Measurements from ENCODE around the gene PGAP6. TPM values are rescaled to one million over a fixed set of nuclear protein-coding genes. Genes with fewer than 3 reads are reported as not detected.

Gene PGAP6
- total and polyA plus RNA-seq, 2 of the 13 experiments (the other 11 are each of a cell fraction or from before 2014, with no cell fraction given), result 52.7 to 136 TPM

DNA sequence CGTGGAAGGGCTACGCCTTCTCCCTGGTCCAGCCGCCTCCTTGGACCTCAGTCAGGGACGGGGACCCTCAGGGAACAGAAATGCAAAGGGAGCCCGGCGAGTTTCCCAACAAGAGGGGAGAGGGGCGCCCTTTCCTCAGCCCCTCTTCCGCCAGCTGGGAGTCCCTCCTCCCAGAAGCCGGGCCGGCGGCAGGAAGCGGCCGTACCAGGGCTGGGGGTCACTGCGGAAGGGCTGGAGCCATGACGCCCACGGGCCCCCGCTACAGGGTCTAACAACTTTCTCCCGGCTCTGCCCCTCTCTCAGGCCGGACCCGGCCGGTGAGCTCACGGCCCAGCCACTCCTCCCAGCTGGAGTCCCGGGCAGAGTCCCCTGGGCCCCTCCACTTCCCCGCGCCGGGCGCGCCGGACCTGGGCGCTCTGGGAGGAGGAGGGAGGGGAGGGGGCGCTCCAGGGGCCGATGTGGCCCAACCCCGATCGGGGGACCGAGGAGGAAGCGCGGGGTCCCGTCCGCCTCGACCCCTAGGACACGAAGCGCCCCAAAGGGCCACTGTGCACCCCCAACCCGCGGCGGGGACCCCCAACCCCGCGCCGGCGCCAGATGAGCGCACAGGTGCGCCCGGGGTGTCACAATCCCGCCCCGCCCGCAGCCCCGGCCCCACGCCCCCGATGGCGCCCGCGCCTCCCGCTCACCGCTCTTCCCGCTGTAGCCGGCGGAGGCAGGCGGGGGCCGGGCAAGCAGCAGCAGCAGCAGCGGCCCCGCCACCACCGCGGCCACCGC lies 578 bp downstream of the PGAP6 start (continued):
- TF ChIP-seq, protein P1, sequence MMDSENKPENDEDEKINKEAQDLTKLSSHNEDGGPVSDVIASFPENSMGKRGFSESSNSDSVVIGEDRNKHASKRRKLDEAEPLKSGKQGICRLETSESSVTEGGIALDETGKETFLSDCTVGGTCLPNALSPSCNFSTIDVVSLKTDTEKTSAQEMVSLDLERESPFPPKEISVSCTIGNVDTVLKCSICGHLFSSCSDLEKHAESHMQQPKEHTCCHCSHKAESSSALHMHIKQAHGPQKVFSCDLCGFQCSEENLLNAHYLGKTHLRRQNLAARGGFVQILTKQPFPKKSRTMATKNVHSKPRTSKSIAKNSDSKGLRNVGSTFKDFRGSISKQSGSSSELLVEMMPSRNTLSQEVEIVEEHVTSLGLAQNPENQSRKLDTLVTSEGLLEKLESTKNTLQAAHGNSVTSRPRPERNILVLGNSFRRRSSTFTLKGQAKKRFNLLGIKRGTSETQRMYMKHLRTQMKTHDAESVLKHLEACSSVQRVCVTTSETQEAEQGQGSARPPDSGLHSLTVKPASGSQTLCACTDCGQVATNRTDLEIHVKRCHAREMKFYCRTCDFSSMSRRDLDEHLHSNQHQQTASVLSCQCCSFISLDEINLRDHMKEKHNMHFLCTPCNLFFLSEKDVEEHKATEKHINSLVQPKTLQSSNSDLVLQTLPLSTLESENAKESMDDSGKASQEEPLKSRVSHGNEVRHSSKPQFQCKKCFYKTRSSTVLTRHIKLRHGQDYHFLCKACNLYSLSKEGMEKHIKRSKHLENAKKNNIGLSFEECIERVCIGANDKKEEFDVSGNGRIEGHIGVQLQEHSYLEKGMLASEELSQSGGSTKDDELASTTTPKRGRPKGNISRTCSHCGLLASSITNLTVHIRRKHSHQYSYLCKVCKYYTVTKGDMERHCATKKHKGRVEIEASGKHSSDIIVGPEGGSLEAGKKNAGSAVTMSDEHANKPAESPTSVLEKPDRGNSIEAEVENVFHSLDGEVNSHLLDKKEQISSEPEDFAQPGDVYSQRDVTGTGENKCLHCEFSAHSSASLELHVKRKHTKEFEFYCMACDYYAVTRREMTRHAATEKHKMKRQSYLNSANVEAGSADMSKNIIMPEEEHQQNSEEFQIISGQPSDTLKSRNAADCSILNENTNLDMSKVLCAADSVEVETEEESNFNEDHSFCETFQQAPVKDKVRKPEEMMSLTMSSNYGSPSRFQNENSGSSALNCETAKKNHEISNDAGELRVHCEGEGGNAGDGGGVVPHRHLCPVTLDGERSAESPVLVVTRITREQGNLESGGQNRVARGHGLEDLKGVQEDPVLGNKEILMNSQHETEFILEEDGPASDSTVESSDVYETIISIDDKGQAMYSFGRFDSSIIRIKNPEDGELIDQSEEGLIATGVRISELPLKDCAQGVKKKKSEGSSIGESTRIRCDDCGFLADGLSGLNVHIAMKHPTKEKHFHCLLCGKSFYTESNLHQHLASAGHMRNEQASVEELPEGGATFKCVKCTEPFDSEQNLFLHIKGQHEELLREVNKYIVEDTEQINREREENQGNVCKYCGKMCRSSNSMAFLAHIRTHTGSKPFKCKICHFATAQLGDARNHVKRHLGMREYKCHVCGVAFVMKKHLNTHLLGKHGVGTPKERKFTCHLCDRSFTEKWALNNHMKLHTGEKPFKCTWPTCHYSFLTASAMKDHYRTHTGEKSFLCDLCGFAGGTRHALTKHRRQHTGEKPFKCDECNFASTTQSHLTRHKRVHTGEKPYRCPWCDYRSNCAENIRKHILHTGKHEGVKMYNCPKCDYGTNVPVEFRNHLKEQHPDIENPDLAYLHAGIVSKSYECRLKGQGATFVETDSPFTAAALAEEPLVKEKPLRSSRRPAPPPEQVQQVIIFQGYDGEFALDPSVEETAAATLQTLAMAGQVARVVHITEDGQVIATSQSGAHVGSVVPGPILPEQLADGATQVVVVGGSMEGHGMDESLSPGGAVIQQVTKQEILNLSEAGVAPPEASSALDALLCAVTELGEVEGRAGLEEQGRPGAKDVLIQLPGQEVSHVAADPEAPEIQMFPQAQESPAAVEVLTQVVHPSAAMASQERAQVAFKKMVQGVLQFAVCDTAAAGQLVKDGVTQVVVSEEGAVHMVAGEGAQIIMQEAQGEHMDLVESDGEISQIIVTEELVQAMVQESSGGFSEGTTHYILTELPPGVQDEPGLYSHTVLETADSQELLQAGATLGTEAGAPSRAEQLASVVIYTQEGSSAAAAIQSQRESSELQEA (CRISPR knock-in tag; IDR thresholded peaks at IDR 0.05; ENCODE audit: not compliant biosample characterization), result no peak
- TF ChIP-seq ATF7 (IDR thresholded peaks at IDR 0.05) (no peak), ATF7 (CRISPR knock-in tag; IDR thresholded peaks at IDR 0.05) (no peak), ZNF446 (CRISPR knock-in tag; IDR thresholded peaks at IDR 0.05) (no peak), MYNN (CRISPR knock-in tag; IDR thresholded peaks at IDR 0.05; ENCODE audit: low read depth) (no peak), KLF11 (CRISPR knock-in tag; IDR thresholded peaks at IDR 0.05) (0 out of 2 replicates have a peak, but pooled peaks have one; percentile 46), ZNF496 (CRISPR knock-in tag; IDR thresholded peaks at IDR 0.05; ENCODE audit: insufficient replicate concordance) (no peak), ARID2 (CRISPR knock-in tag; IDR thresholded peaks at IDR 0.05; ENCODE audit: borderline replicate concordance) (no peak), CAMTA2 (CRISPR knock-in tag; IDR thresholded peaks at IDR 0.05; ENCODE audit: borderline replicate concordance) (no peak), CCDC6 (CRISPR knock-in tag; IDR thresholded peaks at IDR 0.05) (no peak), HNRNPK (IDR thresholded peaks at IDR 0.05; ENCODE audit: low read depth, low read length, poor library complexity, severe bottlenecking) (peak; percentile 57), ZNF569 (CRISPR knock-in tag; IDR thresholded peaks at IDR 0.05; ENCODE audit: borderline replicate concordance) (no peak), TAF1 (CRISPR knock-in tag; IDR thresholded peaks at IDR 0.05) (peak; percentile 32; the same call in 1 of the 2 replicates), HMG20B (CRISPR knock-in tag; conservative IDR thresholded peaks at IDR 0.05) (no peak), JUND (CRISPR knock-in tag; IDR thresholded peaks at IDR 0.05) (no peak), ZKSCAN1 (IDR thresholded peaks at IDR 0.05; ENCODE audit: low read length) (no peak), ZNF367 (CRISPR knock-in tag; IDR thresholded peaks at IDR 0.05; ENCODE audit: borderline replicate concordance) (no peak)
- TF ChIP-seq, protein P2, sequence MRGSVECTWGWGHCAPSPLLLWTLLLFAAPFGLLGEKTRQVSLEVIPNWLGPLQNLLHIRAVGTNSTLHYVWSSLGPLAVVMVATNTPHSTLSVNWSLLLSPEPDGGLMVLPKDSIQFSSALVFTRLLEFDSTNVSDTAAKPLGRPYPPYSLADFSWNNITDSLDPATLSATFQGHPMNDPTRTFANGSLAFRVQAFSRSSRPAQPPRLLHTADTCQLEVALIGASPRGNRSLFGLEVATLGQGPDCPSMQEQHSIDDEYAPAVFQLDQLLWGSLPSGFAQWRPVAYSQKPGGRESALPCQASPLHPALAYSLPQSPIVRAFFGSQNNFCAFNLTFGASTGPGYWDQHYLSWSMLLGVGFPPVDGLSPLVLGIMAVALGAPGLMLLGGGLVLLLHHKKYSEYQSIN (CRISPR knock-in tag; IDR thresholded peaks at IDR 0.05; ENCODE audit: borderline replicate concordance), result no peak
- TF ChIP-seq, protein P3, sequence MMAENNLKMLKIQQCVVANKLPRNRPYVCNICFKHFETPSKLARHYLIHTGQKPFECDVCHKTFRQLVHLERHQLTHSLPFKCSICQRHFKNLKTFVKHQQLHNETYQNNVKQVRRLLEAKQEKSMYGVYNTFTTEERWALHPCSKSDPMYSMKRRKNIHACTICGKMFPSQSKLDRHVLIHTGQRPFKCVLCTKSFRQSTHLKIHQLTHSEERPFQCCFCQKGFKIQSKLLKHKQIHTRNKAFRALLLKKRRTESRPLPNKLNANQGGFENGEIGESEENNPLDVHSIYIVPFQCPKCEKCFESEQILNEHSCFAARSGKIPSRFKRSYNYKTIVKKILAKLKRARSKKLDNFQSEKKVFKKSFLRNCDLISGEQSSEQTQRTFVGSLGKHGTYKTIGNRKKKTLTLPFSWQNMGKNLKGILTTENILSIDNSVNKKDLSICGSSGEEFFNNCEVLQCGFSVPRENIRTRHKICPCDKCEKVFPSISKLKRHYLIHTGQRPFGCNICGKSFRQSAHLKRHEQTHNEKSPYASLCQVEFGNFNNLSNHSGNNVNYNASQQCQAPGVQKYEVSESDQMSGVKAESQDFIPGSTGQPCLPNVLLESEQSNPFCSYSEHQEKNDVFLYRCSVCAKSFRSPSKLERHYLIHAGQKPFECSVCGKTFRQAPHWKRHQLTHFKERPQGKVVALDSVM (CRISPR knock-in tag; IDR thresholded peaks at IDR 0.05), result no peak
